Lung microvascular endothelial cell (primary cell): Measurements from ENCODE around the gene CAV1. TPM values are rescaled to one million over a fixed set of nuclear protein-coding genes. Genes with fewer than 3 reads are reported as not detected.

Experiments used
- DNase-seq, 2 donors: peaks; one replicate each; pipeline versions ENCODE4 v3.0.0 to v3.0.0-alpha.2; 2010; ENCODE audit warnings: low read depth in 2 of 2
- total RNA-seq: library from RNA; depleted of rRNA; stranded (reverse); fragments of >200 nt; gene quantifications from 2 replicates; pipeline ENCODE4 v1.2.1, GENCODE V29; 2014

Gene CAV1
- total RNA-seq, 1 donor from 2014 or later, result 585 TPM

GRCh38 chr7:116503835-116504234 is 21.0 kb upstream of the CAV1 start:
- DNase-seq, result no peak

- DNase-seq, result no peak
Observed at GRCh38 chr7:116505278-116505677, 19.6 kb upstream of the CAV1 start.

GRCh38 chr7:116505823-116506222 is 19.0 kb upstream of the CAV1 start:
- DNase-seq, result peak in 1 of 2 donors; percentile 54

- DNase-seq, result peak in 1 of 2 donors; percentile 48
Observed at GRCh38 chr7:116509982-116510579, 14.8 kb upstream of the CAV1 start.

GRCh38 chr7:116510795-116511194 is 14.0 kb upstream of the CAV1 start:
- DNase-seq, result no peak

- peak; percentile 94 to 99 for DNase-seq
Observed at GRCh38 chr7:116511552-116512519, 13.0 kb upstream of the CAV1 start.

- peak in 1 of 2 donors; percentile 79 for DNase-seq
Observed at GRCh38 chr7:116512520-116513188, 12.2 kb upstream of the CAV1 start.

- no peak for DNase-seq
Observed at GRCh38 chr7:116515584-116515983, 9.3 kb upstream of the CAV1 start.

GRCh38 chr7:116516324-116516723 is 8.5 kb upstream of the CAV1 start:
- DNase-seq, result no peak

GRCh38 chr7:116517626-116518025 is 7.2 kb upstream of the CAV1 start:
- no peak for DNase-seq

GRCh38 chr7:116518961-116519360 is 5.9 kb upstream of the CAV1 start:
- no peak for DNase-seq

- DNase-seq, result peak in 1 of 2 donors; percentile 57
Observed at GRCh38 chr7:116521046-116521664, 3.7 kb upstream of the CAV1 start.

GRCh38 chr7:116522247-116522646 is 2.6 kb upstream of the CAV1 start:
- peak; percentile 97 for DNase-seq

- no peak for DNase-seq
Observed at GRCh38 chr7:116524221-116524608, 621 bp upstream of the CAV1 start.

GRCh38 chr7:116525298-116525912 is 569 bp downstream of the CAV1 start:
- DNase-seq, result peak; percentile 36 to 50

GRCh38 chr7:116525913-116526861 is 1.4 kb downstream of the CAV1 start:
- DNase-seq, result peak; percentile 85 to 93

- DNase-seq, result peak; percentile 32 to 46
Observed at GRCh38 chr7:116526897-116527296, 2.1 kb downstream of the CAV1 start.

GRCh38 chr7:116527521-116527920 is 2.7 kb downstream of the CAV1 start:
- peak; percentile 38 to 66 for DNase-seq

GRCh38 chr7:116528008-116528789 is 3.4 kb downstream of the CAV1 start:
- DNase-seq, result peak; percentile 91 to 94
